ENCODE measurements around the gene PPP1R7. TPM values are rescaled to one million over a fixed set of nuclear protein-coding genes. Genes with fewer than 3 reads are reported as not detected.
"Not testable (repeated sequence)": the region's sequence is repeated elsewhere in the genome, so short reads cannot be mapped to it uniquely, and the experiment has no call there.

PPP1R7 gene
- 81.7 and 87.6 TPM in 2 replicates for total RNA-seq (2014; rRNA removed; shearing (Covaris generic))
- polyA plus RNA-seq (2015; cell fraction: cytosol; rRNA removed): 96.4 and 98.9 TPM in 2 replicates
- polyA plus RNA-seq (2015; cell fraction: nucleus; rRNA removed): 58.5 and 66.5 TPM in 2 replicates

GRCh38 chr2:241149925-241150659 is at the start of gene PPP1R7:
Gene PPP1R7 (plus strand): TSS chr2:241150467. CDS start chr2:241150496, 29 bp downstream.
- DNase-seq (ENCODE audit: low read depth): peak; percentile 93

DNA sequence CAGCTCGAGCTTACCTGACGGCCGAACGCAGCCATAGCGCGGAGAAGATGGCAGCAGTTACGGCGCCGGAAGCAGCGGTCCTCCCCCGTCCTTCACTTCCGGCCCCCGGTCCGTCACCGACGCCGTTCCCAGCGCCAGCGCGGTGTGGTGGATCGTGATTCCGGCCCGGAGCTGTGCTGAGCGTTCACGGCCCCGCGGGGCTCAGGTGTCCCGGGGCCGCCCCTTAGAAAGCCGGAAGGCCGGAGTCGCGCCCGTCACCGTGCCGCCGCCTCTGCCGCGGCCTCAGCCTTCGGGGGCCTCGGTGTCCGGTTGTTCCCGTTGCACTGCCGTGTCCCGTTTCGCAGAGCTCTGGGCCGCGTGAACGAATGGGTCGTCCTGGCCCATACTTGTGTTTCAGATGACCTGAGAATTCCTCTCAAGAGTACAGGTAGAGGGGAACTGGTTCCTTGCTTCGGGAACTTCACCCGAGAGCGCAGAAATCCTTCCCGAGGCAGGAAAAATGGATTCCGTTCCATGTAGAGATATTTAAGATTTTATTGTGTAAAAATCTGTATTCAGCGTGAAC is 47.9 kb upstream of the PPP1R7 start, which contains the start of gene MTERF4:
MTERF4 (minus strand) TSS at position 49 of the 565 bp plus-strand sequence; CDS start at position 35, 14 bp downstream.
- peak; percentile 80 for DNase-seq (ENCODE audit: low read depth)

DNA sequence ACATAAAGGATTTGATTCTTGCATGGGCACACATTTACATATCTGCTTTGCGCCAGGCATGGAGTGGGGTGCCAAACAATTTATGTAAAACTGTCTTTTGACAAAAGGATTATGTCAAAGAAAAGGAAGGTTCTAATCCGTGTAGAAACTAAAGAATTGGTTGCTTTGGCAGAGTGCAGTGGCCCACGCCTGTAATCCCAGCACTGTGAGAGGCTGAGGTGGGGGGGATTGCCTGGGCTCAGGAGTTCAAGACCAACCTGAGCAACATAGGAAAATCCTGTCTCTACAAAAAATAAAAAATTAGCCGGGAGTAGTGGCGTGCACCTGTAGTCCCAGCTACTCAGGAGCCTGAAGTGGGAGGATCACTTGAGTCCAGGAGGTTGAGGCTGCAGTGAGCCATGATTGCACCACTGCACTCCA is 47.1 kb upstream of the PPP1R7 start:
- no peak for DNase-seq (ENCODE audit: low read depth)

DNA sequence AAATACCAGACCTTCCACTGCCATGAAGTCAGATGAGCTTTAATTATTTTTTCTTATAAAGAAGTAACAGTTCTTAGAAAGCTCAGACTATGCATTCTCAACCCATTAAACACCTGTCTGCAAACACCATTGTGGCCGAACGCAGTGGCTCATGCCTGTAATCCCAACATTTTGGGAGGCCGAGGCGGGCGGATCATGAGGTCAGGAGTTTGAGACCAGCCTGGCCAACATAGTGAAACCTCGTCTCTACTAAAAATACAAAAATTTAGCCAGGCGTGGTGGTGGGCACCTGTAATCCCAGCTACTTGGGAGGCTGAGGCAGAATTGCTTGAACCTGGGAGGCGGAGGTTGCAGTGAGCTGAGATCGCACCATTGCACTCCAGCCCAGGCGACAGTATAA is 45.7 kb upstream of the PPP1R7 start:
- not testable (repeated sequence) for DNase-seq (ENCODE audit: low read depth)

- DNase-seq (ENCODE audit: low read depth): no peak
Measured at GRCh38 chr2:241105641-241106040, 44.6 kb upstream of the PPP1R7 start.

GRCh38 chr2:241107031-241107783 is 43.1 kb upstream of the PPP1R7 start:
- no peak for DNase-seq (ENCODE audit: low read depth)

DNA sequence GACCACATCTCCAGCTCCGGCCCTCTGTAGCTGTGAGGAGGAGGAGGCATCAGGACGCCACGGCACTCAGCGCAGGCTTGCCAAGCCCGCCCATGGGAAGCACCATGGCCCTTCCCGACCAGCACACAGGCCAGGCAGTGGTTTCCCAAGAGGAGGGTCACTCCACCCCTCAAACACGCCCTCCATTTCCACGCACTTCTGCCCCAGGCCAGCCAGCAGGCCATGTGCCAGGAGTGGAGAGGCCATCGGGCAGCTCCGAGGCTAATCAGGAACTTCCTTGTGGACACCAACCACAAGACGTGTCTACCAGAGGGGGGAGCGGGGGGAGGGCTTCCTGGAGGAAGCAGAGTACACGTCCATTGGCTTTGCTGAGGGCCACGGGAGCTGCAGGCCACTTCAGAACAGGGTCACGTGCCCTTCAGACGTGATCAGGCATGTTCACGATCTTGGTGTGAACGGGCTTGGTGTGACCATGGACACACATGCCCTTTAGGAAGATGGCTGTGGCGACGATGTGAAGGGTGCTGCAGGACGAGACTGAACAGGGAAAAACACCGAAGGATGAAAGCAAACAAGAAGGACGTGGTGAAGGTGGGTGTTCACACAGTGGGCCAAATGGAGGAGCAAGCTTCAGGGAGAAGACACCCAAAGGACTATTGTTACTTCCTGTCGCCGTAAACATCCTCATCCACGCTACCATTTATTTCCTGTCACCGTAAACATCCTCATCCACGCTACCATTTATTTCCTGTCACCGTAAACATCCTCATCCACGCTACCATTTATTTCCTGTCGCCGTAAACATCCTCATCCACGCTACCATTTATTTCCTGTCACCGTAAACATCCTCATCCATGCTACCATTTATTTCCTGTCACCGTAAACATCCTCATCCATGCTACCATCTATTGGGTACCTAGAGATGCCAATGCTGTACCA is 41.7 kb upstream of the PPP1R7 start:
- no peak for DNase-seq (ENCODE audit: low read depth)

- no peak for DNase-seq (ENCODE audit: low read depth)
Measured at GRCh38 chr2:241109210-241110088, 40.8 kb upstream of the PPP1R7 start.

- DNase-seq (ENCODE audit: low read depth): no peak
Measured at GRCh38 chr2:241110089-241110606, 40.1 kb upstream of the PPP1R7 start.

GRCh38 chr2:241110607-241111439 is 39.4 kb upstream of the PPP1R7 start:
- DNase-seq (ENCODE audit: low read depth): no peak

GRCh38 chr2:241111440-241111805 is 38.8 kb upstream of the PPP1R7 start:
- DNase-seq (ENCODE audit: low read depth): no peak

- no peak for DNase-seq (ENCODE audit: low read depth)
Measured at GRCh38 chr2:241112046-241112445, 38.2 kb upstream of the PPP1R7 start.

DNA sequence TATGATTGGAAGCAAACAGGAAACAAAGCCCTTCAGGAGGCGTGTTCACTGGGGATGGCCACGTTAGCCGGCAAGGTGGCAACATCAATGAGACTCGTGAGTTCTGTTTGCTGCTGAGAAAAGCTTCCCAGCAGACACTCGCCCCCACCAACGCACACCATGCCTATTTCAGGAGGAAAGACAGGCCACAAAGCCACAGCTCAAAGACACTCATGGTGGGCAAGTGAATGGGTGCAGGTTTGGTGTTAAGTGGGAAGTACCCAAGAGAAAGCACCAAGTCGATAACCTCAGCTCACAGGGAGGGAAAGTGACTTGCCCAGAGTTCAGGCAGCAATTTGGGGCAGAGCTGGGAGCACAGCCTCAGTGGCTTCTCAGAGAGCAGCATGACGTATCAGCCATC is 37.7 kb upstream of the PPP1R7 start:
- no peak for DNase-seq (ENCODE audit: low read depth)

GRCh38 chr2:241114836-241115235 is 35.4 kb upstream of the PPP1R7 start:
- DNase-seq (ENCODE audit: low read depth): no peak

GRCh38 chr2:241115361-241115760 is 34.9 kb upstream of the PPP1R7 start:
- no peak for DNase-seq (ENCODE audit: low read depth)

- DNase-seq (ENCODE audit: low read depth): no peak
Measured at GRCh38 chr2:241116606-241117560, 33.4 kb upstream of the PPP1R7 start.

- DNase-seq (ENCODE audit: low read depth): no peak
Measured at GRCh38 chr2:241118737-241119505, 31.3 kb upstream of the PPP1R7 start.

Measured in HT1080 (cell line).